ENCODE data around the gene EXOC4.

Gene EXOC4

DNA sequence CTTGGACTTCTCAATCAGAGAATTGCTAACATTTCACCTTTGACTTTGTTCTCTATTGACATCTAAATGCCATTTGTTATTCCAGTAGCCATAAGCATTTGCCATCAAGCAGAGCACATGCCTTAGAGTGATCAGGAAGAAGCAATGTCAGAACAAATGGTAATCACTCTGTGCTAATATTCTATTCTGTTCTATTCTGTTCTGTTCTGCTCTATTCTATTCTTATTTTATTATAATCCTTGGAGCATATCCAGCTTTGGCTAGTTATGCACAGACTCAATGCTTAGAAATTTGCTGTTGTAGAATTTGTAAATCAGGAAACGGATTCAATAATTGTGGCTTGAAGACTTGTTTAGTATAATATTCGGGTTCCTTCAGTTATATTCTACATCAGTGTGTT, 175.4 kb downstream of the EXOC4 start:
- H3K4me2 ChIP-seq (ENCODE audit: low read length), result no peak overlapping the region
- no peak overlapping the region for H3K4me3 ChIP-seq (ENCODE audit: low read depth, low read length, poor library complexity, severe bottlenecking)
- no peaks in the 10 kb centered on the region for H3K79me2 ChIP-seq (ENCODE audit: insufficient read depth, low read length)
- H3K27me3 ChIP-seq (ENCODE audit: insufficient read depth, low read length), result no peaks in the 10 kb centered on the region
- H2AFZ ChIP-seq (ENCODE audit: low read length), result no peak overlapping the region
- no peaks in the 10 kb centered on the region for H4K20me1 ChIP-seq (ENCODE audit: insufficient read depth, low read length)
- no peak overlapping the region for H3K27ac ChIP-seq (ENCODE audit: low read depth, low read length, poor library complexity, severe bottlenecking)
- H3K4me1 ChIP-seq (ENCODE audit: insufficient read depth, low read length, severe bottlenecking), result no peaks in the 10 kb centered on the region
- H3K9me3 ChIP-seq (ENCODE audit: low read length), result no peaks in the 10 kb centered on the region
- no peaks in the 10 kb centered on the region for H3F3A ChIP-seq (ENCODE audit: insufficient read depth, low read length)
- H3K9ac ChIP-seq (ENCODE audit: low read length), result no peak overlapping the region
- peaks cover 3% of the 10 kb centered on the region; the same call in 1 of the 2 replicates for H3K36me3 ChIP-seq (ENCODE audit: insufficient read depth, low read length)
- TF ChIP-seq, protein P1, sequence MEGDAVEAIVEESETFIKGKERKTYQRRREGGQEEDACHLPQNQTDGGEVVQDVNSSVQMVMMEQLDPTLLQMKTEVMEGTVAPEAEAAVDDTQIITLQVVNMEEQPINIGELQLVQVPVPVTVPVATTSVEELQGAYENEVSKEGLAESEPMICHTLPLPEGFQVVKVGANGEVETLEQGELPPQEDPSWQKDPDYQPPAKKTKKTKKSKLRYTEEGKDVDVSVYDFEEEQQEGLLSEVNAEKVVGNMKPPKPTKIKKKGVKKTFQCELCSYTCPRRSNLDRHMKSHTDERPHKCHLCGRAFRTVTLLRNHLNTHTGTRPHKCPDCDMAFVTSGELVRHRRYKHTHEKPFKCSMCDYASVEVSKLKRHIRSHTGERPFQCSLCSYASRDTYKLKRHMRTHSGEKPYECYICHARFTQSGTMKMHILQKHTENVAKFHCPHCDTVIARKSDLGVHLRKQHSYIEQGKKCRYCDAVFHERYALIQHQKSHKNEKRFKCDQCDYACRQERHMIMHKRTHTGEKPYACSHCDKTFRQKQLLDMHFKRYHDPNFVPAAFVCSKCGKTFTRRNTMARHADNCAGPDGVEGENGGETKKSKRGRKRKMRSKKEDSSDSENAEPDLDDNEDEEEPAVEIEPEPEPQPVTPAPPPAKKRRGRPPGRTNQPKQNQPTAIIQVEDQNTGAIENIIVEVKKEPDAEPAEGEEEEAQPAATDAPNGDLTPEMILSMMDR (IDR thresholded peaks at IDR 0.05; ENCODE audit: low read length), result no peak
- no peak for TF ChIP-seq EZH2 (IDR thresholded peaks at IDR 0.05; ENCODE audit: borderline replicate concordance, low read length)
- no peaks in the 10 kb centered on the region for H3K9me2 ChIP-seq (ENCODE audit: low read depth, low read length)

DNA sequence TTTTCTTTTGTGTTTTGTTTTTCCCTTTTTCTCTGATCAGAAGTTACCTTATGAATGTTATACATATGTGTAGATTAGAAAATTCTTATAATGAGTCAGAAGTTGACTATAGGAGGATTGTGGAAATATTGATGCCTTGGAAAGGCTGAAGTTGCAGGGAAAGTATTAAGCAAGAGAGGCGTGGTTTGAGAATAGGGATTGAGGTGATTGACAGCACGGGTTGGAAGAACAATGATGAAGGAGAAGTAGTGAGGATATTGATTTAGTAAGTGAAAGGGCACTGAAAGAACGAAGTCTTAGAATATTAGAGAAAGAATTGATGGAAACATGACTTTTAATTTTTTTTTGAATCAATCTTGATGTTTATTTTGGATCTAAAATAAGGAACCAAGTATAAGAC, 176.0 kb downstream of the EXOC4 start:
- Histone ChIP-seq H3K9me3 (ENCODE audit: low read length) (no peaks in the 10 kb centered on the region), H3K4me2 (ENCODE audit: low read length) (no peak overlapping the region), H3K27me3 (ENCODE audit: insufficient read depth, low read length) (no peaks in the 10 kb centered on the region), H3K9me2 (ENCODE audit: low read depth, low read length) (no peaks in the 10 kb centered on the region), H4K20me1 (ENCODE audit: insufficient read depth, low read length) (no peaks in the 10 kb centered on the region), H3F3A (ENCODE audit: insufficient read depth, low read length) (no peaks in the 10 kb centered on the region), H3K36me3 (ENCODE audit: insufficient read depth, low read length) (0 out of 2 replicates have a peak, but pooled peaks cover 3% of the 10 kb centered on the region), H3K9ac (ENCODE audit: low read length) (no peak overlapping the region), H3K4me1 (ENCODE audit: insufficient read depth, low read length, severe bottlenecking) (no peaks in the 10 kb centered on the region), H3K79me2 (ENCODE audit: insufficient read depth, low read length) (no peaks in the 10 kb centered on the region), H3K4me3 (ENCODE audit: low read depth, low read length, poor library complexity, severe bottlenecking) (no peak overlapping the region), H2AFZ (ENCODE audit: low read length) (no peak overlapping the region), H3K27ac (ENCODE audit: low read depth, low read length, poor library complexity, severe bottlenecking) (no peak overlapping the region)
- no peak for TF ChIP-seq EZH2 (IDR thresholded peaks at IDR 0.05; ENCODE audit: borderline replicate concordance, low read length)
- TF ChIP-seq, protein P1 (IDR thresholded peaks at IDR 0.05; ENCODE audit: low read length), result no peak

DNA sequence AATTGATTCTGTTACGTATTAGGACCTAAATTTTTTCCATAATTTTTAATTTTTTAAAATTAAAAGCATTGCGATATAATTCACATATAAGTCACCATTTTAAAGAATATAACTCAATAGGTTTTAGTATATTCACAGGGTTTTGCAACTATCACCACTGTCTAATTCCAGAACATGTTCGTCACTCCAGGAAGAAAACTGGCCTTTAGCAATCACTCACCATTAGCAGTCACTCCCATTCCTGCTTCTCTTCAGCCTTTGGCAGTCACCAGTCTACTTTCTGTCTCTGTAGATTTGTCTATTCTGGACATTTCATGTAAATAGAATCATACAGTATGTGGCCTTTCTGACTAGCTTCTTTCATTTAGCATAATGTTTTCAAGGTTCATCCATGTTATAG, 176.5 kb downstream of the EXOC4 start:
- Histone ChIP-seq H4K20me1 (ENCODE audit: insufficient read depth, low read length) (no peaks in the 10 kb centered on the region), H3K79me2 (ENCODE audit: insufficient read depth, low read length) (no peaks in the 10 kb centered on the region), H3K4me3 (ENCODE audit: low read depth, low read length, poor library complexity, severe bottlenecking) (no peak overlapping the region), H3K9me3 (ENCODE audit: low read length) (no peaks in the 10 kb centered on the region), H3F3A (ENCODE audit: insufficient read depth, low read length) (no peaks in the 10 kb centered on the region), H3K9ac (ENCODE audit: low read length) (no peak overlapping the region), H3K9me2 (ENCODE audit: low read depth, low read length) (no peaks in the 10 kb centered on the region), H3K27ac (ENCODE audit: low read depth, low read length, poor library complexity, severe bottlenecking) (no peak overlapping the region), H3K4me1 (ENCODE audit: insufficient read depth, low read length, severe bottlenecking) (no peaks in the 10 kb centered on the region), H3K27me3 (ENCODE audit: insufficient read depth, low read length) (no peaks in the 10 kb centered on the region), H3K4me2 (ENCODE audit: low read length) (no peak overlapping the region), H3K36me3 (ENCODE audit: insufficient read depth, low read length) (0 out of 2 replicates have a peak, but pooled peaks cover 1% of the 10 kb centered on the region), H2AFZ (ENCODE audit: low read length) (no peak overlapping the region)
- TF ChIP-seq, protein P1 (IDR thresholded peaks at IDR 0.05; ENCODE audit: low read length), result no peak
- no peak for TF ChIP-seq EZH2 (IDR thresholded peaks at IDR 0.05; ENCODE audit: borderline replicate concordance, low read length)

Data from OCI-LY1 (cell line).